GM18499 (cell line): ENCODE measurements around the gene CCDC90B.

Experiments used
- ATAC-seq: cut with Tn5 transposase; IDR thresholded peaks from one replicate; pipeline ENCODE4 v1.9.1; 2021; ENCODE audit warnings: moderate number of reproducible peaks; ENCODE audit not compliant: insufficient read depth, unreplicated experiment

CCDC90B gene

GRCh38 chr11:83249445-83249844, 36.7 kb downstream of the CCDC90B start:
- ATAC-seq, result no peak

- ATAC-seq, result no peak
Observed at GRCh38 chr11:83241291-83241946, 44.7 kb downstream of the CCDC90B start.

- no peak for ATAC-seq
Observed at GRCh38 chr11:83238111-83238510, 48.1 kb downstream of the CCDC90B start.

DNA sequence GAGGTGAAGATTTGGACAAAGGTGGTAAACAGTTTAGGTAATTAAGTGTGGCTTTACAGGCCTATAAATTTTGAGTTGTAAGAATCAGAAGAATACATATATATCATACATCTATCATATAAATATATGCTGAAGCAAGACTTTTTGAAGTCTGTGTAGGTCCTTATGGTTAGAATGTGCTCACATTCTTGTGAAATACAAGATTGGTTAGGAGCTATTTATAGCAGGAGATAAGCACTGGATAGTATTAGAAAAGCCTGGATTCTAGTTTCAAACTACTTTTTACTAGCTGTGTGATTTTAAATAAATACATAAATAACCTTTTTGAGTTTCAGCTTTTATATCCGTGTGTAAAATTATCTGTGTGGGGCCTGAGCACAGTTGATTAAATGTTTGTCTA, 50.3 kb downstream of the CCDC90B start:
- no peak for ATAC-seq

- no peak for ATAC-seq
Observed at GRCh38 chr11:83223457-83223856, 62.7 kb downstream of the CCDC90B start.

- ATAC-seq, result no peak
Observed at GRCh38 chr11:83222499-83222898, 63.7 kb downstream of the CCDC90B start.

GRCh38 chr11:83221694-83222093, 64.5 kb downstream of the CCDC90B start:
- no peak for ATAC-seq

DNA sequence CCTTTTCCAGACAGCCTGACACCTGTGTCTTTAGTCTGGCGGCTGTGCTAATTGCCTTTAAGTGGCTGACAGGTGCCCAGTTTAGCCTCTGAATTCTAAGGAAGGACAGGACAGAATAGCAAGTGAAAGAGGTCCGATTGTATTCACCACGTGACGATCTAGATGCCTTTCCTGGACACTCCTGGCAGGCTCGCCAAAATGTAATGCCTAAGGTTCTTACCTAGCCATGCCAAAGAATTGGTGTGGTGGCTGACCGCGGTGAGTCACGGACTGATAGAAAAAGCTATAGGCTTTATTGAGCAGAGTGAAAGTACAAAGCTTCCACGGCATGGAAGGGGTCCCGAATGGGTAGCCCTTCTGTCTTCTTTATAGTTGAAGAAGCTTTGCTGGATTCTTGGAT, 65.9 kb downstream of the CCDC90B start:
- no peak for ATAC-seq

- ATAC-seq, result no peak
Observed at GRCh38 chr11:83219095-83219494, 67.1 kb downstream of the CCDC90B start.
